PFSK-1 (cell line): ENCODE results near the gene PDS5B.

ENCODE experiments used
- POLR2AphosphoS5 ChIP-seq: IDR thresholded peaks from 2 replicates; pipeline ENCODE4 v1.6.1; 2012; ENCODE audit warnings: low read depth, mild to moderate bottlenecking, control low read depth, low read length, moderate library complexity
- REST ChIP-seq, 2 experiments: IDR thresholded peaks; 2 replicates each; pipeline versions ENCODE4 v1.6.1 to v1.8.0; 2011 to 2012; ENCODE audit warnings: low read depth in 2 of 2, low read length in 2 of 2, control low read depth in 1 of 2, inconsistent platforms in 1 of 2, mild to moderate bottlenecking in 1 of 2, moderate library complexity in 1 of 2; ENCODE audit not compliant: insufficient read depth in 1 of 2
- SIN3A ChIP-seq: IDR thresholded peaks from 2 replicates; pipeline ENCODE4 v1.6.1; 2012; ENCODE audit warnings: mild to moderate bottlenecking, low read length, moderate library complexity, borderline replicate concordance; ENCODE audit not compliant: insufficient read depth
- TAF1 ChIP-seq: IDR thresholded peaks from 2 replicates; pipeline ENCODE4 v1.6.1; 2012; ENCODE audit warnings: low read length, control low read depth, borderline replicate concordance; ENCODE audit not compliant: insufficient read depth

GRCh38 chr13:32609428-32609827, 23.2 kb downstream of the PDS5B start:
- TF ChIP-seq REST (IDR thresholded peaks at IDR 0.05; ENCODE audit: insufficient read depth in 1 of 2, low read depth in 2 of 2, low read length in 2 of 2) = no peak
- TF ChIP-seq POLR2AphosphoS5 = no peak
- TF ChIP-seq TAF1 = no peak
- no peak for TF ChIP-seq SIN3A
